B cell (primary cell): Measurements from ENCODE around the gene CYP27A1. TPM values are rescaled to one million over a fixed set of nuclear protein-coding genes. Genes with fewer than 3 reads are reported as not detected.

Source experiments
- ATAC-seq: fragments of 200-7000 bp; cut with Tn5 transposase; one replicate; pipeline ENCODE4 v1.10.0; 2021; ENCODE audit warnings: low read depth, mild to moderate bottlenecking, moderate number of reproducible peaks, moderate library complexity
- CTCF ChIA-PET: fragments of 350-600 bp; sonication (Branson Sonifier 250); formaldehyde crosslinking; loops from one replicate; lab custom pipeline; 2021; ENCODE audit warnings: antibody characterized with exemption, inconsistent platforms; lab: Charles Lee
- POLR2A ChIA-PET: fragments of 350-600 bp; sonication (Branson Sonifier 250); formaldehyde crosslinking; loops from one replicate; lab custom pipeline; 2021; ENCODE audit warnings: antibody characterized with exemption; lab: Charles Lee
- DNase-seq: peaks from one replicate; pipeline ENCODE4 v3.0.0; 2013
- H2AFZ ChIP-seq: 2 replicates; pipeline ENCODE4 v1.6.1; 2012; ENCODE audit warnings: mild to moderate bottlenecking, low read depth, low read length; ENCODE audit not compliant: insufficient read depth, poor library complexity, severe bottlenecking
- H3K27ac ChIP-seq, 2 donors: 1 replicate in 1 of 2; 2 replicates in 1 of 2; pipeline ENCODE4 v1.5.1; 2012 to 2013; ENCODE audit warnings: low read length in 2 of 2, mild to moderate bottlenecking in 2 of 2, moderate library complexity in 1 of 2
- H3K27me3 ChIP-seq, 4 experiments: fragments of 200-600 bp in 1 of 4; sonication (generic) in 1 of 4; replicated peaks in 1 of 4; 1 replicate in 2 of 4; 2 replicates in 2 of 4; pipeline versions ENCODE4 v1.6.1 to v1.7.0; 2013 to 2016; ENCODE audit warnings: low read length in 3 of 4, mild to moderate bottlenecking in 2 of 4, mixed read lengths in 1 of 4, moderate library complexity in 1 of 4; ENCODE audit not compliant: insufficient read depth in 4 of 4, control insufficient read depth in 3 of 4; ENCODE audit errors: control extremely low read depth in 1 of 4
- H3K36me3 ChIP-seq, 2 experiments: replicated peaks in 1 of 2; 1 replicate in 1 of 2; 2 replicates in 1 of 2; pipeline versions ENCODE4 v1.6.1 to v1.7.1; 2013; ENCODE audit warnings: low read length in 1 of 2; ENCODE audit not compliant: insufficient read depth in 2 of 2, control insufficient read depth in 1 of 2; ENCODE audit errors: control extremely low read depth in 1 of 2, extremely low read depth in 1 of 2
- H3K4me1 ChIP-seq, 2 donors: fragments of 200-600 bp in 1 of 2; sonication (generic) in 1 of 2; 1 replicate in 1 of 2; 2 replicates in 1 of 2; pipeline versions ENCODE4 v1.5.1 to v1.6.1; 2013 to 2017; ENCODE audit warnings: low read length in 2 of 2; ENCODE audit not compliant: control insufficient read depth in 2 of 2, insufficient read depth in 2 of 2
- H3K4me2 ChIP-seq: replicated peaks from 2 replicates; pipeline ENCODE3; 2012; ENCODE audit warnings: mild to moderate bottlenecking, low read depth, low read length; ENCODE audit not compliant: poor library complexity, severe bottlenecking
- H3K4me3 ChIP-seq, 5 experiments: fragments of 200-600 bp in 1 of 5; sonication (generic) in 1 of 5; 1 replicate in 3 of 5; 2 replicates in 2 of 5; pipeline versions ENCODE4 v1.5.1 to v1.7.0; 2011 to 2016; ENCODE audit warnings: low read length in 4 of 5, mild to moderate bottlenecking in 4 of 5, low read depth in 2 of 5, control low read depth in 1 of 5, moderate library complexity in 1 of 5; ENCODE audit not compliant: insufficient read depth in 1 of 5; ENCODE audit errors: control extremely low read depth in 1 of 5, extremely low read depth in 1 of 5
- H3K79me2 ChIP-seq: fragments of 200-600 bp; sonication (generic); one replicate; pipeline ENCODE4 v1.6.0; 2016; ENCODE audit warnings: low read length; ENCODE audit not compliant: control insufficient read depth, insufficient read depth
- H3K9ac ChIP-seq: fragments of 200-600 bp; sonication (generic); 2 replicates; pipeline ENCODE4 v1.6.1; 2017; ENCODE audit warnings: mild to moderate bottlenecking, low read length, moderate library complexity
- H3K9me3 ChIP-seq, 3 donors: one replicate each; pipeline versions ENCODE4 v1.6.1 to v1.7.1; 2013; ENCODE audit warnings: low read length in 2 of 3; ENCODE audit not compliant: control insufficient read depth in 2 of 3, insufficient read depth in 1 of 3; ENCODE audit errors: control extremely low read depth in 1 of 3
- H4K20me1 ChIP-seq: 2 replicates; pipeline ENCODE4 v1.6.0; 2012; ENCODE audit warnings: mild to moderate bottlenecking, low read length; ENCODE audit not compliant: insufficient read depth, control insufficient read depth, poor library complexity, severe bottlenecking
- H3K27ac Mint-ChIP-seq: one replicate; pipeline ENCODE4 v1.8.0; 2021; ENCODE audit warnings: mixed read lengths
- H3K27me3 Mint-ChIP-seq: one replicate; pipeline ENCODE4 v1.8.0; 2021; ENCODE audit warnings: mixed read lengths
- H3K4me1 Mint-ChIP-seq: one replicate; pipeline ENCODE4 v1.8.0; 2021; ENCODE audit warnings: mixed read lengths
- H3K4me3 Mint-ChIP-seq: one replicate; pipeline ENCODE4 v1.8.0; 2021; ENCODE audit warnings: mixed read lengths
- H3K9me3 Mint-ChIP-seq: one replicate; pipeline ENCODE4 v1.8.0; 2022; ENCODE audit warnings: mixed read lengths; ENCODE audit not compliant: insufficient read depth
- EZH2 ChIP-seq: IDR thresholded peaks from 2 replicates; pipeline ENCODE4 v1.6.1; 2012; ENCODE audit warnings: borderline replicate concordance, low read depth, mild to moderate bottlenecking, moderate library complexity, low read length; ENCODE audit not compliant: insufficient read depth, poor library complexity, severe bottlenecking
- WGBS: methylation state at CpG from one replicate; pipeline ENCODE4 v1.1.5; 2013; ENCODE audit warnings: missing lambda C conversion rate; ENCODE audit not compliant: insufficient coverage; 5-methylcytosine and 5-hydroxymethylcytosine counted together
- intact Hi-C: fragments of 100-400 bp; cut with micrococcal nuclease; formaldehyde crosslinking; loops from one replicate; pipeline ENCODE4 v1.10.0; 2022
- polyA plus RNA-seq: library from polyadenylated mRNA; depleted of rRNA; stranded (reverse); fragments of >200 nt; gene quantifications from 2 replicates; pipeline ENCODE4 v1.2.3, GENCODE V29; 2012
- total RNA-seq, 2 donors: library from RNA; stranded (reverse); fragments of 120-200 nt in 1 of 2; gene quantifications; 1 replicate in 1 of 2; 2 replicates in 1 of 2; pipeline versions ENCODE4 v1.2.3 to v1.2.4, GENCODE V29; 2013 to 2022
- TF ChIP-seq, protein P1 (sequence below): fragments of 200-600 bp; IDR thresholded peaks from one replicate; pipeline ENCODE4 v1.8.0; 2022; ENCODE audit warnings: antibody characterized with exemption, mild to moderate bottlenecking

Gene CYP27A1
- total and polyA plus RNA-seq, 2 donors (not counting 1 experiment from before 2014, with no cell fraction given), result 0.39 to 1.1 TPM

DNA sequence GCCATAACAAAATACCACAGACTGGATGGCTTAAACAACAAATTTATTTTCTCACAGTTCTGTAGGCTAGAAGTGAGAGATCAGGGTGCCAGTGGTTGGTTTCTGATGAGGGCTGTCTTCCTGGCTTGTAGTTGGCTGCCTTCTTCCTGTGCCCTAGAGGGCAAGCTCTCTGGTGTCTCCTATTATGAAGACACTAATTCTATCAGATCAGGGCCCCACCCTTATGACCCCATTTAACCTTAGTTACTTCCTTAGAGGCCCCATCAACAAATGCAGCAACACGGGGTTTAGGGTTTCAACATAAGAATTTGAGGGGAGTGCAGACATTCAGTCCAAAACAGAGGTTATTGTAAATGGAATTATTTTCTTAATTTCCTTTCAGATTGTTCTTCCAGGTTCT is 22.9 kb downstream of the CYP27A1 start:
- TF ChIP-seq, protein P1, sequence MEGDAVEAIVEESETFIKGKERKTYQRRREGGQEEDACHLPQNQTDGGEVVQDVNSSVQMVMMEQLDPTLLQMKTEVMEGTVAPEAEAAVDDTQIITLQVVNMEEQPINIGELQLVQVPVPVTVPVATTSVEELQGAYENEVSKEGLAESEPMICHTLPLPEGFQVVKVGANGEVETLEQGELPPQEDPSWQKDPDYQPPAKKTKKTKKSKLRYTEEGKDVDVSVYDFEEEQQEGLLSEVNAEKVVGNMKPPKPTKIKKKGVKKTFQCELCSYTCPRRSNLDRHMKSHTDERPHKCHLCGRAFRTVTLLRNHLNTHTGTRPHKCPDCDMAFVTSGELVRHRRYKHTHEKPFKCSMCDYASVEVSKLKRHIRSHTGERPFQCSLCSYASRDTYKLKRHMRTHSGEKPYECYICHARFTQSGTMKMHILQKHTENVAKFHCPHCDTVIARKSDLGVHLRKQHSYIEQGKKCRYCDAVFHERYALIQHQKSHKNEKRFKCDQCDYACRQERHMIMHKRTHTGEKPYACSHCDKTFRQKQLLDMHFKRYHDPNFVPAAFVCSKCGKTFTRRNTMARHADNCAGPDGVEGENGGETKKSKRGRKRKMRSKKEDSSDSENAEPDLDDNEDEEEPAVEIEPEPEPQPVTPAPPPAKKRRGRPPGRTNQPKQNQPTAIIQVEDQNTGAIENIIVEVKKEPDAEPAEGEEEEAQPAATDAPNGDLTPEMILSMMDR, result no peak
- no peak for TF ChIP-seq EZH2
- Mint-ChIP-seq H3K27ac (no peak overlapping the region), H3K4me3 (no peak overlapping the region), H3K9me3 (peaks cover 8% of the 10 kb centered on the region), H3K4me1 (no peaks in the 10 kb centered on the region), H3K27me3 (peaks cover 43% of the 10 kb centered on the region)
- no CpG with 5 or more reads among the region's 1 CpG for WGBS
- DNase-seq (no peak), ATAC-seq (no peak)
- Histone ChIP-seq H3K4me2 (no peak overlapping the region), H3K36me3 (no peaks in the 10 kb centered on the region), H3K9me3 (peaks cover 6 to 10% (median 8%) of the 10 kb centered on the region in 3 donors), H2AFZ (no peak overlapping the region), H3K79me2 (no peaks in the 10 kb centered on the region), H3K27ac (no peak overlapping the region), H3K4me3 (no peak overlapping the region), H3K4me1 (no peaks in the 10 kb centered on the region), H3K27me3 (peaks cover 0 to 32% (median 13%) of the 10 kb centered on the region in 4 experiments), H3K9ac (no peak overlapping the region), H4K20me1 (no peaks in the 10 kb centered on the region)
- CTCF ChIA-PET, result no interaction called here
- POLR2A ChIA-PET, result no interaction called here
- intact Hi-C loops, result no loop called here

DNA sequence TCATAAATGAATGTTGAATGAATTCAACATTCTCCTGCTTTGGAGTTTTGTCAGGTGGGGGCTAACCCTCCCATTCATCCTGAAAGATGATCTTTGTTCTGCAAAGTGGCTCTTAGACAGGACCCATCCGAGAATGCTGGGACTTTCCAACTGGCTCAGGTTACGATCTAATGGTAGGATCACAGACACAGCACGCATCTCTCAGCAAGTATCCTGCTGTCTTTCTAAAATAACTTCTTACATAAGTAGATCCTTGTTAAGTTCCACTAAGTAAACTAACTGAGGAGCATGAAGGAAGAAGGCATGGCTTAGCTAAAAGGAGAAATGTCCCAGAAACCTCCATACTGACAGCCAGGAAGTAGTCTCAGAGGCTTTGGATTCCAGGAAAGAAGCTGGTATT is 23.7 kb downstream of the CYP27A1 start:
- CTCF ChIA-PET, result no interaction called here
- no peaks in the 10 kb centered on the region for H3K4me1 ChIP-seq

More for the DNA sequence above, 23.7 kb downstream of the CYP27A1 start:
- ATAC-seq, result no peak
- no peak overlapping the region for H3K4me3 ChIP-seq
- H3K27ac Mint-ChIP-seq, result no peak overlapping the region
- peaks cover 6 to 10% (median 8%) of the 10 kb centered on the region in 3 donors for H3K9me3 ChIP-seq
- intact Hi-C loops, result no loop called here
- POLR2A ChIA-PET, result no interaction called here
- peaks cover 0 to 28% (median 12%) of the 10 kb centered on the region in 4 experiments for H3K27me3 ChIP-seq
- DNase-seq, result no peak
- H2AFZ ChIP-seq, result no peak overlapping the region
- peaks cover 44% of the 10 kb centered on the region for H3K27me3 Mint-ChIP-seq
- no peak overlapping the region for H3K9ac ChIP-seq
- H4K20me1 ChIP-seq, result no peaks in the 10 kb centered on the region
- H3K36me3 ChIP-seq, result no peaks in the 10 kb centered on the region
- no peak overlapping the region for H3K4me3 Mint-ChIP-seq
- no peaks in the 10 kb centered on the region for H3K4me1 Mint-ChIP-seq
- H3K4me2 ChIP-seq, result no peak overlapping the region
- H3K27ac ChIP-seq, result no peak overlapping the region
- TF ChIP-seq, protein P1, result no peak
- TF ChIP-seq EZH2, result no peak
- 100% methylated on average over 2 of the region's 3 CpGs for WGBS
- H3K79me2 ChIP-seq, result no peaks in the 10 kb centered on the region
- H3K9me3 Mint-ChIP-seq, result peaks cover 8% of the 10 kb centered on the region
